Measurements from ENCODE around the gene STAT3.

GRCh38 chr17:42313389-42313772 is 74.9 kb downstream of the STAT3 start:
- TF ChIP-seq CTCF (conservative IDR thresholded peaks at IDR 0.05): no peak
- TF ChIP-seq EZH2 (IDR thresholded peaks at IDR 0.05; ENCODE audit: low read depth): no peak

Measured in PC-9 (cell line).